GM12878 (cell line): ENCODE data around the gene COL26A1. TPM values are rescaled to one million over a fixed set of nuclear protein-coding genes. Genes with fewer than 3 reads are reported as not detected.
A peak's percentile ranks its signal among the peaks of the same experiment; 100 is the strongest.

Source experiments
- ATAC-seq: fragments of 200-7000 bp; cut with Tn5 transposase; 3 replicates; pipeline ENCODE4 v1.9.1; 2020; ENCODE audit warnings: mild to moderate bottlenecking, moderate library complexity
- BruUV-seq: library from RNA; stranded (reverse); fragments of 400-500 nt; replicated peaks from 2 replicates; lab custom pipeline; 2021; lab: Mats Ljungman, UMichigan
- CTCF ChIA-PET: fragments of 300-600 bp; sonication (Branson Sonifier 250); formaldehyde crosslinking; extraction: SDS; loops from one replicate; lab custom pipeline; 2021; ENCODE audit warnings: inconsistent platforms; lab: Yijun Ruan, JAX
- POLR2A ChIA-PET: fragments of 350-600 bp; formaldehyde crosslinking; extraction: SDS; loops from one replicate; lab custom pipeline; 2021; ENCODE audit warnings: inconsistent platforms; lab: Charles Lee
- RAD21 ChIA-PET: fragments of 300-600 bp; sonication (Branson Sonifier 250); formaldehyde crosslinking; loops from one replicate; lab custom pipeline; 2023; ENCODE audit warnings: antibody characterized with exemption; ENCODE audit not compliant: unreplicated experiment; lab: Charles Lee
- SMC1A ChIA-PET: fragments of 300-600 bp; sonication (Branson Sonifier 250); formaldehyde crosslinking; loops from one replicate; lab custom pipeline; 2023; ENCODE audit not compliant: unreplicated experiment, uncharacterized antibody; lab: Charles Lee
- DNase-seq: peaks from one replicate; pipeline ENCODE4 v3.0.0-alpha.2; 2011; ENCODE audit warnings: low read depth, low spot score
- FAIRE-seq: peaks from 3 replicates; lab custom pipeline; 2011; peaks lifted over from hg19 to GRCh38; lab: Jason Lieb, UNC
- H2AFZ ChIP-seq: 2 replicates; pipeline ENCODE4 v1.6.0; 2011; ENCODE audit warnings: low read depth, low read length, control low read depth; ENCODE audit not compliant: control insufficient read depth
- H3K27ac ChIP-seq: 2 replicates; pipeline ENCODE4 v1.5.1; 2011; ENCODE audit warnings: control low read depth; ENCODE audit not compliant: control insufficient read depth, insufficient read depth
- H3K27me3 ChIP-seq, 2 experiments: replicated peaks in 1 of 2; 2 replicates each; pipeline versions ENCODE4 v1.6.0 to v1.6.1; 2011; ENCODE audit warnings: low read length in 1 of 2; ENCODE audit not compliant: control insufficient read depth in 2 of 2, insufficient read depth in 2 of 2
- H3K36me3 ChIP-seq, 2 experiments: 2 replicates each; pipeline ENCODE4 v1.5.1; 2011; ENCODE audit warnings: low read length in 1 of 2; ENCODE audit not compliant: control insufficient read depth in 2 of 2, insufficient read depth in 2 of 2
- H3K4me1 ChIP-seq: 2 replicates; pipeline ENCODE4 v1.6.1; 2011; ENCODE audit warnings: mild to moderate bottlenecking, low read length, moderate library complexity, mixed read lengths; ENCODE audit not compliant: control insufficient read depth, insufficient read depth
- H3K4me2 ChIP-seq: 2 replicates; pipeline ENCODE4 v1.6.0; 2011; ENCODE audit warnings: control low read depth; ENCODE audit not compliant: control insufficient read depth, insufficient read depth
- H3K4me3 ChIP-seq: fragments of 200-600 bp; sonication (generic); 2 replicates; pipeline ENCODE4 v1.5.1; 2016
- H3K79me2 ChIP-seq: 2 replicates; pipeline ENCODE4 v1.6.0; 2011; ENCODE audit warnings: low read length; ENCODE audit not compliant: control insufficient read depth, insufficient read depth
- H3K9ac ChIP-seq: 2 replicates; pipeline ENCODE4 v1.8.0; 2011; ENCODE audit warnings: low read length, control low read depth, mixed read lengths; ENCODE audit not compliant: control insufficient read depth, insufficient read depth
- H3K9me3 ChIP-seq: replicated peaks from 3 replicates; pipeline ENCODE4 v1.5.1; 2011; ENCODE audit warnings: mild to moderate bottlenecking, low read length; ENCODE audit not compliant: control insufficient read depth, insufficient read depth
- H4K20me1 ChIP-seq: 2 replicates; pipeline ENCODE4 v1.6.0; 2011; ENCODE audit not compliant: control insufficient read depth, insufficient read depth
- FOXK2 ChIP-seq: fragments of 450-650 bp; IDR thresholded peaks from 2 replicates; pipeline ENCODE4 v1.6.1; 2017; ENCODE audit warnings: mild to moderate bottlenecking, moderate library complexity
- HCFC1 ChIP-seq: fragments of 150-350 bp; IDR thresholded peaks from 2 replicates; pipeline ENCODE4 v1.6.1; 2014; ENCODE audit warnings: low read length
- RUNX3 ChIP-seq: IDR thresholded peaks from 2 replicates; pipeline ENCODE4 v1.6.1; 2012; ENCODE audit warnings: low read length, inconsistent platforms
- SREBF1 ChIP-seq: IDR thresholded peaks from 2 replicates; pipeline ENCODE4 v1.6.1; 2012; ENCODE audit warnings: mild to moderate bottlenecking, low read length
- WGBS: methylation state at CpG from one replicate; pipeline ENCODE4 v1.1.6; 2016; ENCODE audit warnings: low lambda C conversion rate; ENCODE audit not compliant: insufficient replicate concordance, insufficient coverage; ENCODE audit errors: missing lambda C conversion rate; 5-methylcytosine and 5-hydroxymethylcytosine counted together
- in situ Hi-C: fragments of 300-500 bp; cut with MboI; formaldehyde crosslinking; loops from 9 replicates; pipeline ENCODE4 v1.14.3; 2018; ENCODE audit warnings: mixed read lengths
- intact Hi-C: fragments of 100-400 bp; cut with micrococcal nuclease; formaldehyde crosslinking; loops from one replicate; pipeline ENCODE4 v1.14.2; 2022; ENCODE audit not compliant: unreplicated experiment
- polyA plus RNA-seq, 11 experiments: library from polyadenylated mRNA; depleted of rRNA in 4 of 11; unstranded in 6 of 11; stranded (reverse) in 5 of 11; fragments of >200 nt; fragmentation: Nextera tagmentation in 4 of 11; fragmentation: Illumina TruSeq in 1 of 11; extraction: Ambion mirVana in 4 of 11; extraction: Trizol in 1 of 11; gene quantifications; 1 replicate in 1 of 11; 2 replicates in 10 of 11; pipeline versions ENCODE4 v1.2.1 to v1.2.3, GENCODE V29; 2011 to 2016; ENCODE audit warnings: inconsistent platforms in 2 of 11, missing spikeins in 2 of 11, low read depth in 1 of 11
- total RNA-seq, 4 experiments: library from RNA; depleted of rRNA in 3 of 4; stranded (reverse); fragments of >200 nt in 3 of 4; fragmentation: Illumina TruSeq in 1 of 4; extraction: Trizol in 1 of 4; gene quantifications; 2 replicates each; pipeline versions ENCODE4 v1.2.1 to v1.2.3, GENCODE V29; 2013 to 2021

COL26A1 gene
- total and polyA plus RNA-seq, 10 of the 15 experiments (the other 5 are each of a cell fraction or from before 2014, with no cell fraction given), result 0.08 TPM; not detected in 9

DNA sequence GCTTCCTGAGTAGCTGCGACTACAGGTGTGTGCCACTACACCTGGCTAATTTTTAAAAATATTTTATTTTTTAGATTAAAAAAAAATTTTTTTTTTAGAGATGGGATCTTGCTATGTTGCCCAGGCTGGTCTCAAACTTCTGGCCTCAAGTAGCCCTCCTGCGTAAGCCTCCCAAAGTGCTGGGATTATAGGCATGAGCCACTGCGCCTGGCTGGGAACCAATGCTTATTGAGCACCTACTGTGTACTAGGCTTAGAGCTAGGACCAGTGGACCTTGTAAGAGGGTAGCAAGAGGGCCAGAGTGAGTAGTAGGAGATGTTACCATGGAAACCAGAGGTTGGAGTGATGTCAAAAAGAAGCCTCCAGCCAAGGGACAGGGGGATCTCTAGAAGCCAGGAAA lies 31.2 kb downstream of the COL26A1 start:
- BruUV-seq, result no TSS peak
- POLR2A ChIA-PET, result interaction anchor here (0.6 kb wide), 1 partner anchor 12 kb away, joined by 6 read pairs; no protein-coding TSS in a partner anchor
- intact Hi-C loops, result no loop called here
- H3K36me3 ChIP-seq, result no peaks in the 10 kb centered on the region
- WGBS, result 49% methylated on average over 3 of the region's 3 CpGs
- H3K27me3 ChIP-seq, result no peaks in the 10 kb centered on the region; a peak in 1 of 4 replicates
- H3K4me1 ChIP-seq, result peaks cover 9% of the 10 kb centered on the region
- no peak overlapping the region for H3K27ac ChIP-seq
- H3K4me2 ChIP-seq, result no peak overlapping the region
- no peak overlapping the region for H2AFZ ChIP-seq
- no peaks in the 10 kb centered on the region for H4K20me1 ChIP-seq
- FAIRE-seq, result no peak
- no peak for TF ChIP-seq FOXK2
- TF ChIP-seq, all 136 proteins: peak for 0
- ATAC-seq, result no peak
- Histone ChIP-seq H3K9me3 (no peaks in the 10 kb centered on the region), H3K9ac (no peak overlapping the region), H3K4me3 (no peak overlapping the region), H3K79me2 (no peaks in the 10 kb centered on the region)
- ChIA-PET CTCF (interaction anchor here (1.2 to 1.6 kb wide), 2 partner anchors 18 to 47 kb away, joined by 3 to 5 read pairs; no protein-coding TSS in a partner anchor), RAD21 (no interaction called here), SMC1A (no interaction called here)
- in situ Hi-C loops, result no loop called here
- DNase-seq, result no peak

DNA sequence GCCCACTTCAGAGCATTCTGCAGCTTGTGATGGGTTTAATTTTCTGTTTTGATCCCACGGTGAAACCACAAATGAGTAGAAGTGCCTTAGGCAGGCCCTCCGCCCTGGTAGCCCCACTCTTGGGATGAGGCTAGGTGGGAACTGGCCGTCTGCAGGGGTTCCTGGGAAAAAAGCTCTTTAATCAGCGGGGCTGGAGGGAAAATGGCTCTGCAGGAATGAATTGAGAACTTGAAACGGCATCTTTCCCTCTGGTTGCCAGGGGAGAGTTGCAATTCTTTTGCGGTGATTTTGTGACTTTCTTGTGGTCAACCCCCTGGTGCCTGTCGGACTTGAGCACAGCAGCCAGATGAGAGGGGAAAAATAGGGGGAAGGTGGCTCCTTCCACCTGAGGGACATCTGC lies 32.7 kb downstream of the COL26A1 start:
- H4K20me1 ChIP-seq, result no peaks in the 10 kb centered on the region
- DNase-seq (no peak), ATAC-seq (no peak)
- no peak overlapping the region for H3K9ac ChIP-seq
- BruUV-seq, result no TSS peak
- no peak overlapping the region for H3K4me3 ChIP-seq
- no peak overlapping the region for H3K27ac ChIP-seq
- in situ Hi-C loops, result no loop called here
- no peak overlapping the region for H2AFZ ChIP-seq
- ChIA-PET RAD21 (no interaction called here), SMC1A (no interaction called here)
- H3K4me1 ChIP-seq, result peaks cover 9% of the 10 kb centered on the region
- no peaks in the 10 kb centered on the region; a peak in 2 of 4 replicates for H3K27me3 ChIP-seq
- WGBS, result 0% methylated on average over 7 of the region's 7 CpGs
- TF ChIP-seq RUNX3 (peak; percentile 43), HCFC1 (no peak), SREBF1 (no peak)
- TF ChIP-seq, all 136 proteins: peak for 1
- no peak for FAIRE-seq
- POLR2A ChIA-PET, result no interaction called here
- Histone ChIP-seq H3K9me3 (no peaks in the 10 kb centered on the region), H3K79me2 (no peaks in the 10 kb centered on the region), H3K4me2 (no peak overlapping the region), H3K36me3 (no peaks in the 10 kb centered on the region)
- CTCF ChIA-PET, result interaction anchor here (1.6 kb wide), 1 partner anchor 16 kb away, joined by 5 read pairs; no protein-coding TSS in a partner anchor
- intact Hi-C loops, result no loop called here
